Mammary epithelial cell (primary cell): Measurements from ENCODE around the gene PRR14L.

Source experiments
- CTCF ChIP-seq, 2 donors: IDR thresholded peaks in 1 of 2; conservative IDR thresholded peaks in 1 of 2; 2 replicates each; pipeline ENCODE4 v1.5.1; 2011 to 2012; ENCODE audit warnings: inconsistent platforms in 2 of 2, low read length in 2 of 2, mild to moderate bottlenecking in 2 of 2, control low read depth in 1 of 2, low read depth in 1 of 2; ENCODE audit not compliant: insufficient read depth in 1 of 2; ENCODE audit errors: extremely low read depth in 1 of 2
- EZH2 ChIP-seq: IDR thresholded peaks from 2 replicates; pipeline ENCODE4 v1.6.1; 2012; ENCODE audit warnings: low read length, inconsistent platforms, borderline replicate concordance

GRCh38 chr22:31730344-31730711 is 19.6 kb downstream of the PRR14L start:
- TF ChIP-seq CTCF (conservative IDR thresholded peaks at IDR 0.05 in 1 of 2, IDR thresholded peaks at IDR 0.05 in 1 of 2; ENCODE audit: extremely low read depth in 1 of 2, insufficient read depth in 1 of 2, low read depth in 1 of 2, low read length in 2 of 2) (peak; percentile 11 to 13), EZH2 (no peak)
